Stimulated activated CD4-positive, alpha-beta T cell treated with anti-CD3 and anti-CD28 coated beads, Interleukin-12 subunit alpha, Interleukin-12 subunit beta, amount 100 ng/mL, for 48 hours (primary cell): ENCODE data around the gene PLK2.

Source experiments
- DNase-seq, 3 donors: peaks; one replicate each; pipeline ENCODE4 v3.0.0-alpha.2; 2020; ENCODE audit warnings: low read depth in 2 of 3, low spot score in 1 of 3

PLK2 gene

GRCh38 chr5:58481066-58481676, 21.3 kb upstream of the PLK2 start:
- DNase-seq: no peak

DNA sequence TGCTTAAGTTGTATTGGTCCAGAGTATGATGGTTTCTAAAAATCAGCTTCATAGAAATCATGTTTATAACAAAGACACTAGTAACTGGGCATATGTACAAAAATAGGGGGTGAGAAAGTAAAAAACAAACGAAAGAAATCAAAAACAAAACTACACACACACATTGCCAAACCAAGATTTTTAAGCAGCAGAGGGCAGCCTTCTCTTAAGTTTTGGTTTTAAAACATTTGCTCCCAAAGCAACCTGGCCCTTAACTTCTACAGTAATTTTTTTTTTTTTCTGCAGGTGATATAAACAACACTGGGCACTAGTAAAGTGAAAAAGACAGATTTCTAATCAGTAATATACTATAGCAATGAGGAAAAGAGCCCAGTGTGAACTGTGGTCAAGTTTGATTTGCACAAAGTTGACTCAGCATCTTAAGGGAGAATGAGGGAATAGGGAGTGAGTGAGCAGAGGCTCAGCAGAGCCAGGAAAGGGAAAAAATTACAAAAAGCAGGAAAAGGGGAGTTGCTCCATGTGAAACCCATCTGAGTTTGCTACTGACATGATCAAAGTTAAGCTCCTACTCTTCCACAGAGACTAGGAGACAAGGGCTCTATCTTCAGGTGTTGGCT, 18.0 kb upstream of the PLK2 start:
- DNase-seq: no peak

DNA sequence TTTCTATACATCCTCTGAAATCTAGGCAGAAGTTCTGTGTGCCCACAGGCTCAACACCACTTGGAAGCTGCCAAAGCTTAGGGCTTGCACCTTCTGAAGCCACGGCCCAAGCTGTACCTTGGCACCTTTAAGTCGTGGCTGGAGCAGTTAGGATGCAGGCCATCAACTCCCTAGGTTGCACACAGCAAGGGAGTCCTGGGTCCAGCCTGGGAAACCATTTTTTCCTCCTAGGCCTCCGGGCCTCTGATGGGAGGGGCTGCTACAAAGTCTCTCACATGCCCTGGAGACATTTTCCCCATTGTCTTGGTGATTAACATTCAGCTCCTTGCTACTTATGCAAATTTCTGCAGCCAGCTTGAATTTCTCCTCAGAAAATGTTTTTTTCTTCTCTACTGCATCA, 15.5 kb upstream of the PLK2 start:
- DNase-seq: no peak

DNA sequence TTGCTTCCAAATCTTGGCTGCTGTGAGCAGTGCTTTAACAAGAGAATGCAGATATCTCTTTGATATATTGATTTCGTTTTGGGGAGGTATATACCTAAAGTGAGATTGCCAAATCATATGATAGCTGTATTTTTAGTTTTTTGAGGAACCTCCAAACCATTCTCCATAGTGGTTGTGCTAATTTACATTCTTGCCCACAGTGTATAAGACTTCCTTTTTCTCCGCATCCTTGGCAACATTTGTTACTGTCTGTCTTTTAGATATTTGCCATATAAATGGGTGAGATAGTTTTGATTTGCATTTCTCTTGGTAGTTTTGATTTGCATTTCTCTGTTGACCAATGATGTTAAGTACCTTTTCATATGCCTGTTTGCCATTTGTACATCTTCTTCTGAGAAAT, 10.0 kb upstream of the PLK2 start:
- DNase-seq: no peak

GRCh38 chr5:58466939-58467338, 7.1 kb upstream of the PLK2 start:
- DNase-seq: no peak

DNA sequence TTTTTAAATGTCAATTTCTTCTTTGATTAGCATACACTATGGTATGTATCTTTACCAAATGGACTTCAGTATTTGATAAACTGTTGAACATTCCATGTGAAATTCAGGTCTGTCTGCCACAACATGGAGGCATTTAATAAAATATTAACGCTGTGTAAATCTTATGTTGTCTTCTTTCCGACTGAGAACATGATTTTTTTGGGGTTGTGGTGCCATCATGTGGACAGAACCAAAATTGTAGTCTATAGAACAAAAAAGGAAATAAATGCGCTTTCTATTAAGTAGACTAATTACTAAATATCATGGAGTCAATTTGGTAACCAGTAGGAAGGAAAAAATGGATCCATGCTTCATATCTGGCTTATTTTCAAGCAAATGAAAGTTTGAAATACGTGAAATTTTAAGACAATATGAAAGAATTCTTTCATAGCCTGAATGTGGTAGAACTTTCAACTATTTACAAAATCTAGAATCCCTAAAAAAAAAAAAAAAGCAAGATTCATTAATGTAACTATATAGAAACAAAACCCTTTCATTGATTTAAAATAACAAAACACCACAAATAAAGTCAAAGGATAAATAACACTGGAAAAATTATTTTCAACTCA, 2.8 kb upstream of the PLK2 start:
- DNase-seq: peak in 2 of 3 donors; percentile 5 to 55

GRCh38 chr5:58462154-58462553, 2.3 kb upstream of the PLK2 start:
- no peak for DNase-seq

DNA sequence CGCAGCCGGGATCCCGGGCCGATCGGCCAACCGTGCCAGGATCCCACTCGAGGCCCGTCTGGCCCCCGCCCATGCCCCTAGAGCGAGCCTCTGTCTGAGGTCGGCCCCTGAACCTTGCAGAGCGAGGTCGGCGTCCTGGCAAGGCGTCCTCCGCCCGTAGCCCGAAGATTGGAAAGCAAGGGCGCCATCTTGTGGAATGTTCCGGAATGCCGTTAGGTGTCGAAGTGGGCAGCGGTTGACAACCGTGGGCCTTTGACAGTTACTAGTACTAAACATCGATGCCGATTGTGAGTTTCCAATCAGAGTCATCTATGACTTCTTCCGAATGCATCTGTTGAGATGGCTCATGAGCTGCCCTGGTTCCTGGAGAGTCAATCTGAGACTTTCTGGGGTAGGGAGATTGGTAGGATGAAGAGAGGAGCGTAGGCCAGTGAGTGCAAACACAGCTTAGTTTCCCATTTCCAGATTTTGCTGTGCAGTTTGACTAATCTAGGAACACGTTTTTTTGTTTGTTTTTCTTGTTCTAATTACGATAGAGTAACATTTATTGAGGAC, 923 bp upstream of the PLK2 start:
- peak; percentile 79 to 97 (median 81) for DNase-seq

DNA sequence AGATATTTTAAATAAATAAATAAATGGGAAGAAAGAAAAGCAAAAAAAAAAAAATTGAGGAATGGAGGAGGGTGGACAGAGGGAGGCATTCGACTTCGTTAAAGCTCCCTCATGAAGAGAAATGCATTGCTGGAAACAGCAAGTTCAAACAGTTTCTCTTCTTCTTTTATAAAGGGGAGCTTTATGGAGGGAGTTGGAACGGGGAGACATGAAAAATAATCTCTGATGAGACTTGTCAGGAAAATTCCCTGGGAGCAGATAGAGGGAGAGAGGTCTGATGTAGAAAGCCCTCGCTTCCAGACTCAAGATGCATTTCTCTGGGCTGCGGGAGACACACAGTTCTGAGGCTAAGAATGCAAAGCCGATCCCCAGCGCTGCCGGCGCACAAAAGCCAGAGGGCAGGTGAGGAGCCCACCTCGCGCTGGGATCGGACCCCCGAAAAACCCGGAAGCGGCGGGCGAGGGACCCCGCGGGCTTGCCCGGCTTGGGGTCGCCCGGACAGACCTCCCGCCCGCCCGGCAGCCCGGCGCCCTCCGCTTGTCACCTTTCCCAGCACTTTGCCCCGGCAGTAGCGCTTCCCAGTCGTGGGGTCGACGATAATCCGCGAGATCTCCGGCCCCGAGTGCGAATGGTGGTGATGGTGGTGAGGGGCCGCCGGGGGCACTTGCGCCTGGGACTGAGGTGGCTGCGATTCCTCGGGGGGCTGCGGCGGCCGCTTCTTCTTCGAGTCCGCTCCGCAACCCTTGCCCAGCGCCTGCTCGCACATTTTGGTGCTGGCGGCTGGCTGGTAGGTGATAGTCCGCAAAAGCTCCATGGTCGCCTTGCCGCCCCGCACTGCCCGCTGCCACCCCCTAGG, 512 bp downstream of the PLK2 start:
- no peak for DNase-seq

DNA sequence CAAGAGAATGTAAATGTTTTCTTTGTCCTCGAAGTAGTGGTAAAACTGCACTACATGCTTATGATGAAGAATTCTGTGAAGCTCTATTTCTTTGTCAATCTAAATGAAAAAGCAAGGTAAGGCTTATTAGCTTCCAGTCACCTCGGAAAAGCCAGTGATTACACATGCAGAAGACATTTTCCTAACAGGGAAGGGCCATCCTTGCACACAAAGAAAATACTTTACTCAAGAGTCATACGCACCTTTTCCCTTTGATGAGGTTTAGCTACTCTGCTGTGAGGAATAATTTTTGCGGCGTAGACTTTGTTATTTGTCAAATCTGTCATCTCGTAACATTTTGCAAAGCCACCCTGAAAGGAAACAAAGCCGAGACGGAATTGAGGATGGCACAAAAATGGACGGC, 1.1 kb downstream of the PLK2 start:
- DNase-seq: no peak

DNA sequence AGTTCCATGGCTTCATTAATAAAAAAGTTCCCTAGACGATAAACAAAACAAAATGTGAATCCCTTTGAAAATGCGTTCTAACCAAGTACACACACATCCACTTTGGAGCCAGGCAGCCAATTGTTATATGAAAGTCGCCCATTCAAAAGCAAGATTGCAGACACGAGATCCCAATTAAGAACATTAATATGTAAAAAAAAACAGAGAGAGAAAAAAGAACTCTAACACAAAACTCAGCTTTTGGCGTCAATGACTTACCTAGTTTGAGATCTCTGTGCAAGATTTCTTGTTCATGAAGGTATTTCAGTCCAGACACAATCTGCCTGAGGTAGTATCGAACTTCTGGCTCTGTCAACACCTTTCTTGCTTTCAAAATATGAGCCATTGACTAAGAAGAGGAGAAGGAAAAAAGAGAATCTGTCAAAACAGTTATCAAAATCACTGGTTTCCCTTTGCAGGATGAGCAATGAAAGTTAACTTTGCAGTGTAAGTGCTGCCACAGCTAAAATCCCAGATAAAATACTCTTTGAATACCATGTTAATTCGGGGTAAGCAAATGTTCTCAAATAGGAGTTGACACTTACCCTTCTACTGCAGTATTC, 1.6 kb downstream of the PLK2 start:
- DNase-seq: no peak

DNA sequence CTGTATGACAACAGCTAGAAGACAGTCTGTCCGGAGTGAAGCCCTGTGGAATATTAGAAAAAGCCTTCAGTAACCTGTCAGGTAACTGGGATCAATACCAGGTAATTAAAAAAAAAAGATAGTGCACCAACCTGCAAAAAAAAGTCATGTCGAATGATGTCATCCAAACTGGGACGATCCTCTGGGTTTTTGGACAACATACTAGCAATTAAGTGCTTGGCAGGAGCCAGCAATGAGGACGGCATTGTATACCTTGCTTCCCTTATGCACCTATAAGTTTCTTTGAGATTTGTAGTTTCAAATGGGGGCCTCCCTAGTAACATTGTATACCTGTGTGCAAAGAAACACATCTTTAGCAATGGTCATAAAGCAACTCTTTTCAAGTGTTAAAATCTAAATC, 2.8 kb downstream of the PLK2 start:
- DNase-seq: no peak

- DNase-seq: no peak
Observed at GRCh38 chr5:58456486-58456885, 3.4 kb downstream of the PLK2 start.

- no peak for DNase-seq
Observed at GRCh38 chr5:58456026-58456425, 3.9 kb downstream of the PLK2 start.

DNA sequence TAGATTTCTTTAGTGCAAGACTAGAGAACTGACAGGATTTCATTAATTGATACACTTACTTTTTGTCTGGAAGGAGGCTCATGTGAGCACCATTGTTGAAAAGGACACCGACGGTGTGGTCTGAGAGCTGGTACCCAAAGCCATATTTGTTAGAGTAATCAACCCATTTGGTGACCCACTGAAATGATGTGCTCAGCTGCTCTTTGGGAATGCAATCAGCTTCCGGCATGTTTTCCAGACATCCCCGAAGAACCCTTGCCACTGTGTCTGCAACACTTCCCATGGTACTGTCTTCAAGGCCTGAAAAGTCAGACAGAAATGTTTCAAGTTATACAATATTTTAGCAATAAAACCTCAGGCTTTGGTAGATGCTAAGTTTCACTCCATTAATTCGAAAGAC, 4.4 kb downstream of the PLK2 start:
- DNase-seq: no peak

DNA sequence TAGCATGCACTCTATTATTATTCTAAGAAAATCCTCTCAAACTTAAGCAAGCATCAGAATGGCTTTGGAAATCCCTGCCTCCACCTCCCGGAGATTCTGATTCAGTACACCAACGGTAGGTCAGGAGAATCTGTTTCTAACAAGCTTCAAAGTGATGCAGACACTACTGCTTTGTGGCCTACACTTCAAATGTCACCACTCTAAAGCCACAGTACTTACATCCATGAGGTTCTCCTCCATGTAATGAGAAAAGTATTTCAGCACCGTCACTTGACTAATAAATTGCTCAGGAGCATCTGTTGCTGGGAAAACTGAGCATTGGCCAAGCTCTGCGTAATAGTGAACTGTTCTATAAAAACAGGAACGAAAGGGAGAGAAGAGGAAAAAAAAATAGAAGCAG, 4.8 kb downstream of the PLK2 start:
- DNase-seq: no peak

- no peak for DNase-seq
Observed at GRCh38 chr5:58454025-58454424, 5.9 kb downstream of the PLK2 start.

- no peak for DNase-seq
Observed at GRCh38 chr5:58453306-58453705, 6.6 kb downstream of the PLK2 start.

DNA sequence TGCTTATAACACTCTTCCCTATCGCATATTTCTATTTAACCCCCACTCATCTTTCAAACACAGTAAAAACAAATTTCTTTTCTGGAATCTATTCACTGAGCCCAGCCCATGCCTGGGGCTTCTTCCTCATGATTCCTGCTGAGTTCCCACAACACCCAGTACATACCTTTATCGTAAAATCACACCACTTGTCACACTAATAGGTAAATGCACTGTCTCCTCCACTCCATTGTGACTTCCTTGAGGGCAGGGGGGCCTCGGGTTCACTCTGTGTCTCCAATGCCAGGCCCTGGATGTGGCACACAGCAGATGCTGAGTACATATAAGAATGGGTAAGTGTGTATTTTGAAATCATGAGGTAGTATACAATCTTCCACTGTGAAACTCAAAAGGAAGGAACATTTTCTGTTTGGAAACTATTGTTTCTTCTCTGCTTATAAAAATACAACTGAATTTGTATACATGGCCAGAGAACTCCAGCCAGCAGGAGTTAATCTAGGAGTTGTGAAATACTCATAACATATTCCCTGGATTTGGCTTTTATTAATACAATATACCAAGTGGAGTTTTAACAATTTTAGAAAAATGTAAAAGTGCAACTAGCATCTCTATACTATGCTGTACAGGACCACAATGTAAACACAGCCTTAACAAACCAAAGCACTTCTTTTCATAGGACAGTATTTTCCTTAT, 7.2 kb downstream of the PLK2 start:
- DNase-seq: no peak

- no peak for DNase-seq
Observed at GRCh38 chr5:58451732-58452565, 7.9 kb downstream of the PLK2 start.
